ENCODE data around the gene PRPSAP1.

PRPSAP1 gene

GRCh38 chr17:76370261-76370993 lies 16.7 kb upstream of the PRPSAP1 start:
- peaks cover 18% of the 10 kb centered on the region for H3K9me3 Mint-ChIP-seq
- H3K27me3 Mint-ChIP-seq (ENCODE audit: low read depth, poor library complexity), result peaks cover 11% of the 10 kb centered on the region
- peaks cover 48% of the 10 kb centered on the region for H3K4me1 Mint-ChIP-seq
- no peak for TF ChIP-seq CTCF (IDR thresholded peaks at IDR 0.05)
- H3K27ac Mint-ChIP-seq, result no peak overlapping the region
- DNase-seq, result no peak
- no peak overlapping the region for H3K4me3 Mint-ChIP-seq
- no peaks in the 10 kb centered on the region for H3K36me3 Mint-ChIP-seq (ENCODE audit: low read depth)

- no peak overlapping the region for H3K27ac Mint-ChIP-seq
- H3K4me3 Mint-ChIP-seq, result no peak overlapping the region
- H3K4me1 Mint-ChIP-seq, result peaks cover 48% of the 10 kb centered on the region
- DNase-seq, result peak; percentile 24
- peaks cover 16% of the 10 kb centered on the region for H3K27me3 Mint-ChIP-seq (ENCODE audit: low read depth, poor library complexity)
- H3K9me3 Mint-ChIP-seq, result peaks cover 18% of the 10 kb centered on the region
- TF ChIP-seq CTCF (IDR thresholded peaks at IDR 0.05), result no peak
- no peaks in the 10 kb centered on the region for H3K36me3 Mint-ChIP-seq (ENCODE audit: low read depth)
Observed at GRCh38 chr17:76369804-76370203, 16.1 kb upstream of the PRPSAP1 start.

GRCh38 chr17:76369379-76369778 lies 15.7 kb upstream of the PRPSAP1 start:
- H3K4me1 Mint-ChIP-seq, result peaks cover 48% of the 10 kb centered on the region
- DNase-seq, result no peak
- H3K36me3 Mint-ChIP-seq (ENCODE audit: low read depth), result no peaks in the 10 kb centered on the region
- H3K9me3 Mint-ChIP-seq, result peaks cover 18% of the 10 kb centered on the region
- no peak overlapping the region for H3K4me3 Mint-ChIP-seq
- no peak for TF ChIP-seq CTCF (IDR thresholded peaks at IDR 0.05)
- H3K27ac Mint-ChIP-seq, result no peak overlapping the region
- H3K27me3 Mint-ChIP-seq (ENCODE audit: low read depth, poor library complexity), result peaks cover 20% of the 10 kb centered on the region

GRCh38 chr17:76368545-76368944 lies 14.8 kb upstream of the PRPSAP1 start:
- Mint-ChIP-seq H3K27ac (no peak overlapping the region), H3K4me3 (no peak overlapping the region), H3K4me1 (peaks cover 39% of the 10 kb centered on the region), H3K27me3 (ENCODE audit: low read depth, poor library complexity) (peaks cover 23% of the 10 kb centered on the region), H3K36me3 (ENCODE audit: low read depth) (no peaks in the 10 kb centered on the region), H3K9me3 (peaks cover 18% of the 10 kb centered on the region)
- DNase-seq, result no peak
- no peak for TF ChIP-seq CTCF (IDR thresholded peaks at IDR 0.05)

GRCh38 chr17:76367642-76368041 lies 13.9 kb upstream of the PRPSAP1 start:
- H3K4me1 Mint-ChIP-seq, result peaks cover 36% of the 10 kb centered on the region
- no peak for DNase-seq
- peaks cover 24% of the 10 kb centered on the region for H3K27me3 Mint-ChIP-seq (ENCODE audit: low read depth, poor library complexity)
- no peak for TF ChIP-seq CTCF (IDR thresholded peaks at IDR 0.05)
- H3K36me3 Mint-ChIP-seq (ENCODE audit: low read depth), result no peaks in the 10 kb centered on the region
- peaks cover 18% of the 10 kb centered on the region for H3K9me3 Mint-ChIP-seq
- no peak overlapping the region for H3K27ac Mint-ChIP-seq
- H3K4me3 Mint-ChIP-seq, result no peak overlapping the region

GRCh38 chr17:76366247-76366646 lies 12.5 kb upstream of the PRPSAP1 start:
- no peak for TF ChIP-seq CTCF (IDR thresholded peaks at IDR 0.05)
- Mint-ChIP-seq H3K9me3 (peaks cover 18% of the 10 kb centered on the region), H3K4me3 (no peak overlapping the region), H3K36me3 (ENCODE audit: low read depth) (no peaks in the 10 kb centered on the region), H3K4me1 (peaks cover 48% of the 10 kb centered on the region), H3K27me3 (ENCODE audit: low read depth, poor library complexity) (peaks cover 25% of the 10 kb centered on the region), H3K27ac (no peak overlapping the region)
- no peak for DNase-seq
